Measurements from ENCODE around the gene CENPA.

CENPA gene

DNA sequence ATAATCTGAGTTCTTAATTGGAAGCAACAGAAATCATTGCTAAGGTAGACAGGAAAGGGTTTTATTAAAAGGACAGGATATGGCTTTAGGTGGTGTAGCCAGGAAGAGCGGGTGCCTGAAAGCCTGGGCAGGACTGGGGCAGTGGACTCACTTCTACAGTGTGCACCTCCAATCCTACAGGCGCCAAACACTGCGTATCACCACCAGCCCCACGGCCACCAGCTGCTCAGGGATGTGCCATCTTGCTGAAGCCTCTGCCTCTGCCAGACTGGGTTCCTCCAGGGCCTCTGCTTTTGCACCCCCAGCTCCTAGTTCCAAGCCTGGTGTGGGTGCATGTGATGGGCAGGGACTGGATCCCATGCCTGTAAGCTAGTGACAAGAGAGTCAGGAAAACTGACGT lies 32.4 kb downstream of the CENPA start:
- TF ChIP-seq, protein P1, sequence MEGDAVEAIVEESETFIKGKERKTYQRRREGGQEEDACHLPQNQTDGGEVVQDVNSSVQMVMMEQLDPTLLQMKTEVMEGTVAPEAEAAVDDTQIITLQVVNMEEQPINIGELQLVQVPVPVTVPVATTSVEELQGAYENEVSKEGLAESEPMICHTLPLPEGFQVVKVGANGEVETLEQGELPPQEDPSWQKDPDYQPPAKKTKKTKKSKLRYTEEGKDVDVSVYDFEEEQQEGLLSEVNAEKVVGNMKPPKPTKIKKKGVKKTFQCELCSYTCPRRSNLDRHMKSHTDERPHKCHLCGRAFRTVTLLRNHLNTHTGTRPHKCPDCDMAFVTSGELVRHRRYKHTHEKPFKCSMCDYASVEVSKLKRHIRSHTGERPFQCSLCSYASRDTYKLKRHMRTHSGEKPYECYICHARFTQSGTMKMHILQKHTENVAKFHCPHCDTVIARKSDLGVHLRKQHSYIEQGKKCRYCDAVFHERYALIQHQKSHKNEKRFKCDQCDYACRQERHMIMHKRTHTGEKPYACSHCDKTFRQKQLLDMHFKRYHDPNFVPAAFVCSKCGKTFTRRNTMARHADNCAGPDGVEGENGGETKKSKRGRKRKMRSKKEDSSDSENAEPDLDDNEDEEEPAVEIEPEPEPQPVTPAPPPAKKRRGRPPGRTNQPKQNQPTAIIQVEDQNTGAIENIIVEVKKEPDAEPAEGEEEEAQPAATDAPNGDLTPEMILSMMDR (IDR thresholded peaks at IDR 0.05; ENCODE audit: low read depth, low read length, missing control alignments), result no peak
- no peak for DNase-seq (ENCODE audit: extremely low read depth, low read depth)
- no peak overlapping the region for H3K4me3 ChIP-seq (replicated peaks; ENCODE audit: low read depth, low read length)

DNA sequence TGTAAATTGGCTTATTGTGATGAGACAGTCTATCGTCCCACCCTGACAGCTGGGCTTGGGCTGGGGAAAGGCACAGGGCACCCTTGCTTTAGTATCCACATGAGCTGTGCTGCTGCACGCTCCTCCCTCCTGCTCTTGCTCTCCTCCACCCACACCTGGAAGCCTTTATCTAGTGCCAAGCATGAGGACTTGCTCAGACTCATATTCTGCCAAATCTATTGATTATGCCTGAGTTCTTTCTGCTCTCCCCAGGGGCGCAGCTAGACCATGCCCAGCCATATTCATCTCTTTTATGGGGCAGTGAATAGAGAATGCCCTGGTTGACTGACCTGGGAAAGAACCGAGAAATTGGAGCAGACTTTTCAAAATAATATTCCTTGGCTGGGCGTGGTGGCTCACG lies 33.1 kb downstream of the CENPA start:
- DNase-seq (ENCODE audit: extremely low read depth, low read depth), result no peak
- TF ChIP-seq, protein P1 (IDR thresholded peaks at IDR 0.05; ENCODE audit: low read depth, low read length, missing control alignments), result no peak
- no peak overlapping the region for H3K4me3 ChIP-seq (replicated peaks; ENCODE audit: low read depth, low read length)

DNA sequence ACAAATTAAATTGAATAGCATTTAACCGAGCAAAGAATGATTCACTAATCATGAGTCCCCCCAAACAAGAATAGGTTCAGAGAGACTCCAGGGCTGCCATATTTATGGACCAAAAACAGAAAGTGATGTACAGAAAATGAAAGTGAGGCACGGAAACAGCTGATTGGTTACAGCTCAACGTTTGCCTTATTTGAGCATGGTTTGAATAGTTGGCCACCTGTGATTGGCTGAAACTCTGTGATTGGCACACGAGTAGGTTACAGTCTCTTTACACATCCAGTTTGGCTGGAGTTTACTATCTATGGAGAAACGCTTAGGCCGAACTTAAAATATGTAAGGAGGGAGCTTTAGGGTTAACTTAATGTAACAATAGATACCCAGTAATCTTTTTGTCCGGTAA lies 35.1 kb downstream of the CENPA start:
- no peak for DNase-seq (ENCODE audit: extremely low read depth, low read depth)
- H3K4me3 ChIP-seq (replicated peaks; ENCODE audit: low read depth, low read length), result no peak overlapping the region
- TF ChIP-seq, protein P1 (IDR thresholded peaks at IDR 0.05; ENCODE audit: low read depth, low read length, missing control alignments), result no peak

DNA sequence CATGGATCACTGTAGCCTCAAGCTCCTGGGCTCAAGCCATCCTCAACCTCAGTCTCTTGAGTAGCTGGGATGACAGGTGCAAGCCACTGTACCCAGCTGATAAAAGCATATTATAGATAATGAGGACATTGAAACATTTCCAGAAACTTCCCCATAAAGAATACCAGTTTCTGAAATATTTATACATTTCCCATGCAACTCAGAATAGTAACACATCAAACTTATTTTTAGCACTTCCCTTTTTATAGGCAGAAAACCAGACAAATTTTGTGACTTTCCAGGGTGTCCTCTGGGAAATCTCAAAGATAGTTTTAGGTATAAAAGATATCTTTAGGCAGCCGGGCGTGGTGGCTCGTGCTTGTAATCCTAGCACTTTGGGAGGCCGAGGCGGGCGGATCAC lies 37.0 kb downstream of the CENPA start:
- no peak overlapping the region for H3K4me3 ChIP-seq (replicated peaks; ENCODE audit: low read depth, low read length)
- TF ChIP-seq, protein P1 (IDR thresholded peaks at IDR 0.05; ENCODE audit: low read depth, low read length, missing control alignments), result no peak
- no peak for DNase-seq (ENCODE audit: extremely low read depth, low read depth)

DNA sequence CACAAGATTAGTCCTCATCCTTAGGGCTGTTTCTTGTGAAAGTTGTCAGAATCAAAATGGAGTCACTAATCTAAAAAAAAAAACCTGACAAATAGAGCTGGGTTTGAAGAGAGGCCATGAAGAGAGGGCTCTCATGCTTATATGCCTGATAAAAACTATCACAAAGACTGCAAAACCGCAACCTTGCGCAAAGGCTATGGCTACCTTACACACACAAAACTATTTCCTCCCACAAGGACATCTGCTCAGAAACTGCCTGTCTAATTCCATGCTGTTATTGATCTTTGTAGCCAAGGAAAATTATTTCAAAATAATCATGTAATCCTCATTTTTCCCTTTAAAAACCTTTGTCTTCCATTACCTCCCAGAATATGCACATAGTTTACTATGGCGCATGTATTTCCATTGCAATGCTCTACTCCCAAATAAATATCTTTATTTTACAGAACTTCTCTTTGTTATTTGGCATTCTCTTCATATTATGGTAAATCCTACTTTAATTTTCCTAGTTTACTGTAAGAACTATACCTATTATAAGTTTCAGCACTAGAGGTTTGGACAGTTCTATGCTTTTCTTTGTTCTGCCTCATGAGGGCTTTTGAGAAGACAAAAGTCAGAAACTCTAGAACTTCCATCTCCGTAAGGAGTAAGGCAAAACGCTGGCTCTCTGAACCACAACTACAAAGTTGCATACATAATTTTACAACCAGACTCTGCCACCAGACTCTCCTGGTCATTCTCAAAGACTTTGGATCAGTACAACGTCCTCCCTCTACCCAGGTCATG lies 52.5 kb downstream of the CENPA start:
- TF ChIP-seq, protein P1 (IDR thresholded peaks at IDR 0.05; ENCODE audit: low read depth, low read length, missing control alignments), result no peak

DNA sequence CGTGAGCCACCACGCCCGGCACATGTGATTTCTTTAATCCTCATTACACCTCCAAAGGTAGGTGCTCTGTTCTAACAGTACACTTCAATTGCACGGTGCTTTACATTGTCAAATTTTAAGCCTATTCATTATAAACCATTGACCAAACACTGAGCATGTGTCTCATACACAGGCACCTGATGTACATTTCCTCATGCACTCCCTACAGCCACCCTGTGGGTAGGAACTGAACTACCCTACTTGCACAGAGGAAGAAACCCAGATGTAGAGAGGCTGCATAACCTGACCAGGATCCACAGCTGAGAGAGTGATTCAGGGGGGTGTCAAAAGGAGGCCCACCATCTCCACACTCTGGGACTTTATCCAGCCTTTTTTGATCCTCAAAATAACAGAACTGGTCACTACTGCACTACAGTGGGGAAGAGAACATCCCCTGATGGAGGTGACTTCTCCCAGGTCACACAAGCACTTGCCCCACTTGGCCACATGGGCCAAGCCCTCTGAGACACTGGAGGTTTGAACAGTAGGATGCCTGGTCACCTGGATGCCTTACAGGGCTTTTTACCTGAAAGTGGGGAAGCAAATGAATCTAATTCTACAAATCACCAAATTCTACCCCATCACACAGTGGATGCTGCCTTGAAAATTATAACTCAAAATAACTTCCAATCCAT lies 55.2 kb downstream of the CENPA start:
- no peak for DNase-seq (ENCODE audit: extremely low read depth, low read depth)
- TF ChIP-seq, protein P1 (IDR thresholded peaks at IDR 0.05; ENCODE audit: low read depth, low read length, missing control alignments), result peak; percentile 12
- no peak overlapping the region for H3K4me3 ChIP-seq (replicated peaks; ENCODE audit: low read depth, low read length)

More for the DNA sequence above, 52.5 kb downstream of the CENPA start:
- DNase-seq (ENCODE audit: extremely low read depth, low read depth), result no peak
- H3K4me3 ChIP-seq (replicated peaks; ENCODE audit: low read depth, low read length), result no peak overlapping the region
